Measurements from ENCODE around the gene GID8. TPM values are rescaled to one million over a fixed set of nuclear protein-coding genes. Genes with fewer than 3 reads are reported as not detected.

Gene GID8
- total and polyA plus RNA-seq, 2 of the 13 experiments (the other 11 are each of a cell fraction or from before 2014, with no cell fraction given): 39.6 to 59.8 TPM

DNA sequence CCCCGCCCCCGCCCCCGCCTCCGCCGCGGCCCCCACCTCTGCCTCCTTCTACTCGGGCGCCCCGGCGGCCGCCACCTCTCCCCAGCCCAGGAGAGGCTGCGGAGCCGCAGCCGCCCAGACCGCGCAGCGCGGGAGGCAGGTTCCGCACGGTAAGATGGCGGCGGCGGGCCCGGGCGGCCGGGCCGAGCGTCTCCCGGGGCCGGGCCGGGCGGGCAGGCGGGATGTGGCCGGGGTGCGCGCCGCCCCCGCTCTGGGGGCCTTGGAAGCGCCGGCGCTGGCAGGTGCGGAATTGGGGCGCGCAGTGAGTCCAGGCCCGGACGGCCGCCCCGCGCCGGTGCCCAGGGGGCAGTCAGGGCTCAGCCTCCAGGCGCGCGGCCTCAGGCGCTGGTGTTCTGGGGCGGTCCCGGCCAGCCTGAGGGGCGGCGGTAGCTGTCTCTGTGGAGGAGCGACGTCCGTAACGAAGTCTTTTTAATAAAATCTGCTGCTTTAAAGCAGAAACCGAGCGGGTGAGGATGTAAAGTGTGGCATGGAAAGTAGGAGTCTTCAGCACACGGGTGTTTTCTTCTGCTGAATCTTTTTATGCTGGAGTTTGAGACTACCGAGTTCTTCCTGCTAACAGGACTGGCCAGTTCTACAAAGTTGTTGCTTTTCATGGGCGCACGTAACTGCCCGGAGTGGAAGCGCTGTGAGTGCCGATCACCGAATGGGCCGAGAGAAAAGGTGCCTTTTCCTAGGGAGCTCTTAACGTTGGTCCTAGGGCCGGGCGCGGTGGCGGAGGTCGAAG lies at the start of gene GID8 (continued):
- TF ChIP-seq, protein P1, sequence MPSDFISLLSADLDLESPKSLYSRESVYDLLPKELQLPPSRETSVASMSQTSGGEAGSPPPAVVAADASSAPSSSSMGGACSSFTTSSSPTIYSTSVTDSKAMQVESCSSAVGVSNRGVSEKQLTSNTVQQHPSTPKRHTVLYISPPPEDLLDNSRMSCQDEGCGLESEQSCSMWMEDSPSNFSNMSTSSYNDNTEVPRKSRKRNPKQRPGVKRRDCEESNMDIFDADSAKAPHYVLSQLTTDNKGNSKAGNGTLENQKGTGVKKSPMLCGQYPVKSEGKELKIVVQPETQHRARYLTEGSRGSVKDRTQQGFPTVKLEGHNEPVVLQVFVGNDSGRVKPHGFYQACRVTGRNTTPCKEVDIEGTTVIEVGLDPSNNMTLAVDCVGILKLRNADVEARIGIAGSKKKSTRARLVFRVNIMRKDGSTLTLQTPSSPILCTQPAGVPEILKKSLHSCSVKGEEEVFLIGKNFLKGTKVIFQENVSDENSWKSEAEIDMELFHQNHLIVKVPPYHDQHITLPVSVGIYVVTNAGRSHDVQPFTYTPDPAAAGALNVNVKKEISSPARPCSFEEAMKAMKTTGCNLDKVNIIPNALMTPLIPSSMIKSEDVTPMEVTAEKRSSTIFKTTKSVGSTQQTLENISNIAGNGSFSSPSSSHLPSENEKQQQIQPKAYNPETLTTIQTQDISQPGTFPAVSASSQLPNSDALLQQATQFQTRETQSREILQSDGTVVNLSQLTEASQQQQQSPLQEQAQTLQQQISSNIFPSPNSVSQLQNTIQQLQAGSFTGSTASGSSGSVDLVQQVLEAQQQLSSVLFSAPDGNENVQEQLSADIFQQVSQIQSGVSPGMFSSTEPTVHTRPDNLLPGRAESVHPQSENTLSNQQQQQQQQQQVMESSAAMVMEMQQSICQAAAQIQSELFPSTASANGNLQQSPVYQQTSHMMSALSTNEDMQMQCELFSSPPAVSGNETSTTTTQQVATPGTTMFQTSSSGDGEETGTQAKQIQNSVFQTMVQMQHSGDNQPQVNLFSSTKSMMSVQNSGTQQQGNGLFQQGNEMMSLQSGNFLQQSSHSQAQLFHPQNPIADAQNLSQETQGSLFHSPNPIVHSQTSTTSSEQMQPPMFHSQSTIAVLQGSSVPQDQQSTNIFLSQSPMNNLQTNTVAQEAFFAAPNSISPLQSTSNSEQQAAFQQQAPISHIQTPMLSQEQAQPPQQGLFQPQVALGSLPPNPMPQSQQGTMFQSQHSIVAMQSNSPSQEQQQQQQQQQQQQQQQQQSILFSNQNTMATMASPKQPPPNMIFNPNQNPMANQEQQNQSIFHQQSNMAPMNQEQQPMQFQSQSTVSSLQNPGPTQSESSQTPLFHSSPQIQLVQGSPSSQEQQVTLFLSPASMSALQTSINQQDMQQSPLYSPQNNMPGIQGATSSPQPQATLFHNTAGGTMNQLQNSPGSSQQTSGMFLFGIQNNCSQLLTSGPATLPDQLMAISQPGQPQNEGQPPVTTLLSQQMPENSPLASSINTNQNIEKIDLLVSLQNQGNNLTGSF (CRISPR knock-in tag; IDR thresholded peaks at IDR 0.05): no peak; the same call in 1 of the 2 replicates
- TF ChIP-seq SMAD9 (CRISPR knock-in tag; IDR thresholded peaks at IDR 0.05): 0 out of 2 replicates have a peak, but pooled peaks have one; percentile 12
- peak; percentile 62 for TF ChIP-seq KMT2A (CRISPR knock-in tag; IDR thresholded peaks at IDR 0.05)
- 0 out of 2 replicates have a peak, but pooled peaks have one; percentile 21 for TF ChIP-seq ZXDC (CRISPR knock-in tag; IDR thresholded peaks at IDR 0.05)
- TF ChIP-seq ZC3H4 (CRISPR knock-in tag; IDR thresholded peaks at IDR 0.05; ENCODE audit: borderline replicate concordance): 0 out of 2 replicates have a peak, but pooled peaks have one; percentile 56
- TF ChIP-seq REXO4 (CRISPR knock-in tag; IDR thresholded peaks at IDR 0.05; ENCODE audit: borderline replicate concordance): no peak
- peak; percentile 78 for TF ChIP-seq ZNF232 (CRISPR knock-in tag; IDR thresholded peaks at IDR 0.05; ENCODE audit: borderline replicate concordance)
- TF ChIP-seq SP2 (CRISPR knock-in tag; IDR thresholded peaks at IDR 0.05): 0 out of 2 replicates have a peak, but pooled peaks have one; percentile 2
- TF ChIP-seq ZBTB46 (CRISPR knock-in tag; IDR thresholded peaks at IDR 0.05; ENCODE audit: borderline replicate concordance): 0 out of 2 replicates have a peak, but pooled peaks have one; percentile 16
- no peak for TF ChIP-seq JUNB (CRISPR knock-in tag; IDR thresholded peaks at IDR 0.05; ENCODE audit: borderline replicate concordance)
- peak; percentile 24; the same call in 1 of the 2 replicates for TF ChIP-seq ETV6 (CRISPR knock-in tag; conservative IDR thresholded peaks at IDR 0.05)
- peak; percentile 21 for TF ChIP-seq SPEN (CRISPR knock-in tag; IDR thresholded peaks at IDR 0.05; ENCODE audit: low read depth)
- peak; percentile 89; the same call in 1 of the 2 replicates for TF ChIP-seq ZNF572 (CRISPR knock-in tag; IDR thresholded peaks at IDR 0.05)
- peak; percentile 20; the same call in 1 of the 2 replicates for TF ChIP-seq MIER3 (CRISPR knock-in tag; IDR thresholded peaks at IDR 0.05; ENCODE audit: borderline replicate concordance)
- TF ChIP-seq, protein P2, sequence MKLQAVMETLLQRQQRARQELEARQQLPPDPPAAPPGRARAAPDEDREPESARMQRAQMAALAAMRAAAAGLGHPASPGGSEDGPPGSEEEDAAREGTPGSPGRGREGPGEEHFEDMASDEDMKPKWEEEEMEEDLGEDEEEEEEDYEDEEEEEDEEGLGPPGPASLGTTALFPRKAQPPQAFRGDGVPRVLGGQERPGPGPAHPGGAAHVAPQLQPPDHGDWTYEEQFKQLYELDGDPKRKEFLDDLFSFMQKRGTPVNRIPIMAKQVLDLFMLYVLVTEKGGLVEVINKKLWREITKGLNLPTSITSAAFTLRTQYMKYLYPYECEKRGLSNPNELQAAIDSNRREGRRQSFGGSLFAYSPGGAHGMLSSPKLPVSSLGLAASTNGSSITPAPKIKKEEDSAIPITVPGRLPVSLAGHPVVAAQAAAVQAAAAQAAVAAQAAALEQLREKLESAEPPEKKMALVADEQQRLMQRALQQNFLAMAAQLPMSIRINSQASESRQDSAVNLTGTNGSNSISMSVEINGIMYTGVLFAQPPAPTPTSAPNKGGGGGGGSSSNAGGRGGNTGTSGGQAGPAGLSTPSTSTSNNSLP (IDR thresholded peaks at IDR 0.05; ENCODE audit: low read depth, low read length): 0 out of 2 replicates have a peak, but pooled peaks have one; percentile 12
- peak; percentile 43; the same call in 1 of the 2 replicates for TF ChIP-seq ZNF431 (CRISPR knock-in tag; IDR thresholded peaks at IDR 0.05; ENCODE audit: borderline replicate concordance, low read depth)
